Fibroblast of skin of right quadriceps (primary cell): ENCODE results near the gene GFRAL.

Experiments
- DNase-seq: peaks from one replicate; pipeline ENCODE4 v3.0.0-alpha.2; 2013

Gene GFRAL

DNA sequence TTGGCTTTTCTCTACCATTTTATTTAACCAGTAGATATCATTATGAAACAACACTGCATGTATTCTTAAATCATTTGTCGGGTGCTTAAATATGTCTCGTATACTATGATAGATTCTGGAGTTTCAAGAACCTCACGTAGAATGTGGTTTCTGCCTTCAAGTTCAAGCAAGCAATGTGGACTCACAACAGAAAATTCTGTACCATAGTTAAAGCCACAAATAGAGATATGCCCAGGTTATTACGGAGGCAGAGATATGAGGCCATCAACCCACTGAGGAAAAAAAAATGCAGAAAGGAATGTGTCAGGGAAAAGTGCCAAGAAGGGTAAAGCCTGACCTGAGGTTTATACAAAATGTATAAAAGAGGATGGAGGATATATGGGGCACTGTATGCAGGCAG is 109.9 kb downstream of the GFRAL start:
- DNase-seq: no peak

GRCh38 chr6:55438203-55438602 is 110.9 kb downstream of the GFRAL start:
- DNase-seq: no peak

DNA sequence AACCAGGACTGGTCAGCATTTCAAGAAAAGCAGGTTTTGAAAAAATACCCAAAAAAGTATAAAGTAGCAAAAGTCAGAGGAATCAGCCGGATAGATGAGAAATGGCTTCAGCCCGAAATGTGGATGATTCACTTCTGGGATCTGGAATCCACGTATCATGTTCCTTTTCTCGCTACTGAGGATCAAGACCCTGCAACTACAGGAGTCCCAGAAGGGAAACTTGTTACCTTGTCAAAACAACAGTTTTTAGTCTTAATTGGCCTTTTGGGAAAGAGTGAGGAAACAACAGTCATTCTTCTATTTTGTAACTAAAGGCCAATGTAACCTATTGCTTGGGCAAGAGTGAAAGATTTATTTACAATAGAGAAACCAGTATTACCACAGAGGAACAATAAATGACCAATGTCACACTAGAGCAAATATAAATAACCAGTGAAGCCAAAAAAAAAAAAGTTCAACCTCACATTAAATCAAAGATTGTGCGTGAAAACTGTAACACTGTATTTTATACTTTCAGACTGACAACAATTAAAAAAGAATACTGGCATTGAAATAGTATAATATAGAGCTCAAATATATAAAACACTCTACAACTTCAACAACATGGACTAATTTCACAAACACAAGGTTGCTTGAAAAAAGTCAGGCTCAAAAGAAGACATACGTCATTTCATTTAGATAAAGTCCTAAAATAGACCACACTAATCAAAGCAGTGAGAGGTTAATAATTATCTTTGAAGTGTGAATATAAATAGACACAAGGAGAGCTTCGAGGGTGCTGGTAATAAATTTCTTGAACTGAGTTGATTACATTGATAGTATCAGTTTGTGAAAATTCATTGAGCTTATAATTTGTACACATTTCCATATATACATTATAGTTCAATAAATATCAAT is 116.2 kb downstream of the GFRAL start:
- no peak for DNase-seq

DNA sequence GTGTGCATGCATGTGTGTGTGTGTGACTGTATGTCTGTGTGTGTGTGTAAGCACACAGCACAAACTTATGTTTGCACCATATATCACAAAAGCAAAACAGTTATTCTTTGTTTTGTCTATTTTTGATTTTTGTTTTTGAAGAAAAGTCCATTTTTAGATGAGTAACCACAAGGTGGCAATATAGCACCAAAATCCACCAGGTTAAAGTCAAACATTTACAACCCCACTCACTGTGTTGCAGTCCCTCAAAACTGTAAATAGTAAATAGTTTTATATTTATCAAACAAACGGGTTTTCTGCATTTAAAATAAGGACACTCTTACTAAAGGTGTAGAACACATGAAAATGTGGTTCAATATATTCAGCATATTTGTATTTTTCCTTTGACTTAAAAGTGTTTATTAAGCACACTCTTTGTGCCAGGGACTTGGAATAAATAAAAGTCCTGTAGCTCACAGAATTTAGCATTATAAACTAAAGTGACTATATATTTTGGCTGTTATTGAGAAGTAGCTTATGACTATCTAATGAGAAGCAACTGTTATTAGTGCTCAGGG is 118.5 kb downstream of the GFRAL start:
- DNase-seq: peak; percentile 26

DNA sequence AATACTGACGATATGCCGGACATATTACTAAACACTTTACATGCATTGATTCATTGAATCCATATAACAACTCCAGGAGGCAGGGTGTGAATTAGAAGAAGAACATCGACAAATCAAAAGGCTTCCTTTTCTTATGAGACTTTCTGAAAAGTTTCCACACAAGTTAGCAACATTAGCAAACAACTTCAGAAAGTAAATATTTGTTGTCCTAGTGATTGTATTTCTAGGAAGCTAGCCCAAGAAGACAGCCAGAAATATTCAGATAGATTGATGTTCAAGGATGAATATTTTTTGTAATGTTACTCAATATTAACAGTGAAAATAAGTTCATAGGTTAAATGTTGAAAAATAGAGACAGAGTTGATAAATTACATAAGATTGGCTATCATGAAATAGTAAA is 120.6 kb downstream of the GFRAL start:
- no peak for DNase-seq

DNA sequence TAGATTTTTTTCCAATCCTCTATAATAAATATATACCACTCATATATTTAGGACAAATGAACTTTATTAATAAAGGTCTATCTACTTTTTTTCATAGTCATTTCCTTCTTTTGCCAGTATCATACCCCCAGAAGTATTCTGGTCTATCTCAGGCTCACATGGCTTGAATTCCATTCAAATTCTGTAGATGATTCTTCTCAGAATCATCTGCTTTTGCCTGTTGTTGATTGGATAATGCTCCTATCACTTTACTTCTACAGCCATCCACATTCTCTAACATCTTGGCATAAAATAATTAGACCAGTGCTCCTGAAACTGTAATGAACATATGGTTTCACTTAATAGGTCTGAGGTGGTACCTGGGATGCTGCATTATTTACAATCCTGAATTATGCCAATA is 121.2 kb downstream of the GFRAL start:
- peak; percentile 48 for DNase-seq

- DNase-seq: no peak
Measured at GRCh38 chr6:55449225-55449624, 122.0 kb downstream of the GFRAL start.

GRCh38 chr6:55450005-55450404 is 122.7 kb downstream of the GFRAL start:
- DNase-seq: peak; percentile 28
